Measurements from ENCODE around the gene RPTOR. TPM values are rescaled to one million over a fixed set of nuclear protein-coding genes. Genes with fewer than 3 reads are reported as not detected.

The RPTOR gene
- total and polyA plus RNA-seq, 2 donors (not counting 3 experiments of a cell fraction or from before 2014, with no cell fraction given), result 10.7 to 41.8 TPM

DNA sequence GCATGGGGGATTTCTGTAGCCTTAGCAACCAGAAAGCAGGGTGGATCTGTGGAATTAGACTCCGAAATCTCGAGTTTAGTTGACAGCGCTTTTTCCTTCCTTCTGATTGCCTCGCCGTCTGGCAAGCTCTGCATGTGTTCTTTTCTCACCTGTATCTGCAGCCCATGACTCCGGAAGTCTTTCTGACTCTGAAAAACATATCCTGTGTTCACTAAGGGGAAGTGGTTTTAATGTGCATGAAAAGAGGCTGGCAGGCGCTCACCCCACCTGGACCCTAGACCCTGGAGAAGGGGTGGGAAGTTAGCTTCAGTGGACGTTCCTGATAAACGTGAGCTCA is 158.5 kb downstream of the RPTOR start:
- Histone ChIP-seq H3K9me3 (replicated peaks; ENCODE audit: control insufficient read depth, insufficient read depth, low read length) (no peaks in the 10 kb centered on the region), H3K9me1 (replicated peaks; ENCODE audit: control insufficient read depth, extremely low read depth, insufficient read depth, low read length) (no peaks in the 10 kb centered on the region), H3K27ac (ENCODE audit: insufficient read depth, low read depth, low read length) (no peak overlapping the region), H3K27me3 (ENCODE audit: control insufficient read depth in 2 of 2, insufficient read depth in 2 of 2, low read length in 2 of 2) (no peaks in the 10 kb centered on the region), H3K4me1 (ENCODE audit: control insufficient read depth, extremely low read depth, insufficient read depth, low read length) (no peaks in the 10 kb centered on the region), H4K20me1 (replicated peaks; ENCODE audit: control insufficient read depth, extremely low read depth, insufficient read depth, low read length) (no peaks in the 10 kb centered on the region), H3K36me3 (ENCODE audit: control insufficient read depth in 2 of 2, extremely low read depth in 1 of 2, insufficient read depth in 2 of 2, low read length in 2 of 2) (no peaks in the 10 kb centered on the region), H2AFZ (ENCODE audit: low read depth, low read length) (no peak overlapping the region), H3K9ac (replicated peaks; ENCODE audit: extremely low read depth, insufficient read depth, low read length) (no peak overlapping the region), H3K4me3 (replicated peaks in 1 of 3; ENCODE audit: insufficient read depth in 1 of 3, low read depth in 1 of 3, low read length in 3 of 3) (no peak overlapping the region), H3K4me2 (ENCODE audit: insufficient read depth, low read length) (no peak overlapping the region), H3K79me2 (ENCODE audit: control insufficient read depth, insufficient read depth, low read length) (peaks cover 18% of the 10 kb centered on the region)
- FAIRE-seq (no peak), DNase-seq (ENCODE audit: low read depth, low spot score) (no peak)
- TF ChIP-seq POLR2AphosphoS5 (IDR thresholded peaks at IDR 0.05; ENCODE audit: insufficient read depth, low read depth, low read length) (no peak), EZH2 (IDR thresholded peaks at IDR 0.05; ENCODE audit: borderline replicate concordance, low read depth, low read length, severe bottlenecking) (no peak), POLR2A (IDR thresholded peaks at IDR 0.05; ENCODE audit: low read depth, low read length) (no peak), MYC (IDR thresholded peaks at IDR 0.05; ENCODE audit: low read depth, low read length) (no peak), JUN (IDR thresholded peaks at IDR 0.05; ENCODE audit: borderline replicate concordance, insufficient read depth, insufficient read length, low read depth) (no peak), GATA2 (IDR thresholded peaks at IDR 0.05; ENCODE audit: insufficient read depth, insufficient read length, low read depth, low read length) (no peak), FOS (IDR thresholded peaks at IDR 0.05; ENCODE audit: borderline replicate concordance, insufficient read depth, low read length) (no peak)
- TF ChIP-seq, protein P1, sequence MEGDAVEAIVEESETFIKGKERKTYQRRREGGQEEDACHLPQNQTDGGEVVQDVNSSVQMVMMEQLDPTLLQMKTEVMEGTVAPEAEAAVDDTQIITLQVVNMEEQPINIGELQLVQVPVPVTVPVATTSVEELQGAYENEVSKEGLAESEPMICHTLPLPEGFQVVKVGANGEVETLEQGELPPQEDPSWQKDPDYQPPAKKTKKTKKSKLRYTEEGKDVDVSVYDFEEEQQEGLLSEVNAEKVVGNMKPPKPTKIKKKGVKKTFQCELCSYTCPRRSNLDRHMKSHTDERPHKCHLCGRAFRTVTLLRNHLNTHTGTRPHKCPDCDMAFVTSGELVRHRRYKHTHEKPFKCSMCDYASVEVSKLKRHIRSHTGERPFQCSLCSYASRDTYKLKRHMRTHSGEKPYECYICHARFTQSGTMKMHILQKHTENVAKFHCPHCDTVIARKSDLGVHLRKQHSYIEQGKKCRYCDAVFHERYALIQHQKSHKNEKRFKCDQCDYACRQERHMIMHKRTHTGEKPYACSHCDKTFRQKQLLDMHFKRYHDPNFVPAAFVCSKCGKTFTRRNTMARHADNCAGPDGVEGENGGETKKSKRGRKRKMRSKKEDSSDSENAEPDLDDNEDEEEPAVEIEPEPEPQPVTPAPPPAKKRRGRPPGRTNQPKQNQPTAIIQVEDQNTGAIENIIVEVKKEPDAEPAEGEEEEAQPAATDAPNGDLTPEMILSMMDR (IDR thresholded peaks at IDR 0.05; ENCODE audit: extremely low read depth in 1 of 2, insufficient read depth in 1 of 2, low read depth in 1 of 2, low read length in 2 of 2), result no peak
- TF ChIP-seq, protein P2, sequence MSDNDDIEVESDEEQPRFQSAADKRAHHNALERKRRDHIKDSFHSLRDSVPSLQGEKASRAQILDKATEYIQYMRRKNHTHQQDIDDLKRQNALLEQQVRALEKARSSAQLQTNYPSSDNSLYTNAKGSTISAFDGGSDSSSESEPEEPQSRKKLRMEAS (IDR thresholded peaks at IDR 0.05; ENCODE audit: insufficient read depth, insufficient read length), result no peak
- ChIA-PET POLR2A (no interaction called here), CTCF (interaction anchor here (0.7 kb wide), 1 partner anchor 24 kb away, joined by 3 read pairs; no protein-coding TSS in a partner anchor)
- intact Hi-C loops (cut with micrococcal nuclease) (no loop called here), dilution Hi-C loops (cut with MboI; ENCODE audit: extremely low pct_ligation_motif_present, low sequenced_read_pairs) (no loop called here)
- BruUV-seq (replicated peaks), result no TSS peak

Measured in endothelial cell of umbilical vein (primary cell).